ENCODE measurements around the gene PTPRN2.

Gene PTPRN2

DNA sequence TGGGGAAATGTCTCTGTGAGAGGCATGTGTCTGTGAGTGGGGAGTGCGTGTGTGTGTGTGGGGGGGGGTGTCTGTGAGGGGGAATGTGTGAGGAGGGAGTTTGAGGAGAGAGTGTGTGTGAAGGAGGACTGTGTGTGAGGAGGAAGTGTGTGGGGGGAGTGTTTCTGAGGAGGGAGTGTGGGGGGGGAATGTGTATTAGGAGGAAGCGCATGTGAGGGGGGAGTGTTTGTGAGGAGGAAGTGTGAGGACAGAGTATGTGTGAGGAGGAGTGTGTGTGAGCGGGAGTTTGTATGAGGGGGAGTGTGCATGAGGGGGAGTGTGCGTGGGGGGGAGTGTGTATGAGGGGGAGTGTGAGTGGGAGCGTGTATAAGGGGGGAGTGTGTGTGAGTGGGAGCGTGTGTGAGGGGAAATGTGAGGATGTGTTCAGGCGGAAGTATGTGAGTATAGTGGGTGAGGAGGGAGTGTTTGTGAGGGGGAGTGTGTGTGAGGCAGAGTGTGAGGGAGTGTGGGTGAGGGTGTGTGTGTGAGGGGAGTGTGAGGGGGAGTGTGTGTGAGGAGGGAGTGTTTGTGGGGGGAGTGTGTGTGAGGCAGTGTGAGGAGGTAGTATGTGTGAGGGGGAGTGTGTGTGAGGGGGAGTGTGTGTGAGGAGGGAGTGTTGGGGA lies 21.8 kb upstream of the PTPRN2 start:
- DNase-seq, result no peak
- no peaks in the 10 kb centered on the region for H3K27me3 Mint-ChIP-seq
- H3K36me3 Mint-ChIP-seq, result peaks cover 37% of the 10 kb centered on the region
- no peaks in the 10 kb centered on the region for H3K9me3 Mint-ChIP-seq
- H3K27ac Mint-ChIP-seq, result no peak overlapping the region
- H3K4me3 Mint-ChIP-seq, result no peak overlapping the region
- CTCF ChIA-PET, result no interaction called here
- H3K4me1 Mint-ChIP-seq, result peaks cover 9% of the 10 kb centered on the region

DNA sequence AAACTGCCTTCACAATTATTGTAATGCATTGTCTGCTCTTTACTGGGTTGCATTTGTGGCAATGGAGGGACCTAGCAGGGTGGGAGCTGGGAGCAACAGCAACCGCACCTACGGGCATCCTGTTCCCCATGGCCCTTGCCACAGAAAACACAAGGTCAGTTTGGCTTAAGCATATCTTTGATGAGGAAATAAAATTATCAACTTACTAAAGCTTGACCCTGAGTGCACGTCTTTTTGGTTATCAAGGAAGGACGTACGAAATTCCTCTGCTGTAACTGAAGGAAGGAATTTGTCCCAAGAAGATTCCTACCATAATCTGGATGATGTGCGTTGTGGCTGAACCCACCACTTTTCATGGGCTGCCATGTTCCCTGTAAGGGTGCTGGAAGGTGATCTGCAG lies 19.9 kb upstream of the PTPRN2 start:
- Mint-ChIP-seq H3K4me1 (peaks cover 9% of the 10 kb centered on the region), H3K27ac (no peak overlapping the region), H3K4me3 (no peak overlapping the region), H3K36me3 (peaks cover 36% of the 10 kb centered on the region), H3K9me3 (no peaks in the 10 kb centered on the region), H3K27me3 (no peaks in the 10 kb centered on the region)
- DNase-seq, result no peak
- CTCF ChIA-PET, result no interaction called here

GRCh38 chr7:158606671-158607424 lies 19.2 kb upstream of the PTPRN2 start:
- Mint-ChIP-seq H3K27me3 (no peaks in the 10 kb centered on the region), H3K27ac (no peak overlapping the region), H3K36me3 (peaks cover 30% of the 10 kb centered on the region), H3K9me3 (no peaks in the 10 kb centered on the region), H3K4me3 (no peak overlapping the region), H3K4me1 (peaks cover 4% of the 10 kb centered on the region)
- DNase-seq, result no peak
- CTCF ChIA-PET, result no interaction called here

GRCh38 chr7:158606129-158606528 lies 18.5 kb upstream of the PTPRN2 start:
- Mint-ChIP-seq H3K4me1 (no peaks in the 10 kb centered on the region), H3K27me3 (no peaks in the 10 kb centered on the region), H3K36me3 (peaks cover 26% of the 10 kb centered on the region), H3K27ac (no peak overlapping the region), H3K9me3 (no peaks in the 10 kb centered on the region), H3K4me3 (no peak overlapping the region)
- DNase-seq, result no peak
- CTCF ChIA-PET, result no interaction called here

GRCh38 chr7:158603773-158604755 lies 16.4 kb upstream of the PTPRN2 start:
- DNase-seq, result no peak
- Mint-ChIP-seq H3K36me3 (peaks cover 19% of the 10 kb centered on the region), H3K27ac (no peak overlapping the region), H3K9me3 (no peaks in the 10 kb centered on the region), H3K4me1 (no peaks in the 10 kb centered on the region), H3K4me3 (no peak overlapping the region), H3K27me3 (no peaks in the 10 kb centered on the region)
- CTCF ChIA-PET, result no interaction called here

DNA sequence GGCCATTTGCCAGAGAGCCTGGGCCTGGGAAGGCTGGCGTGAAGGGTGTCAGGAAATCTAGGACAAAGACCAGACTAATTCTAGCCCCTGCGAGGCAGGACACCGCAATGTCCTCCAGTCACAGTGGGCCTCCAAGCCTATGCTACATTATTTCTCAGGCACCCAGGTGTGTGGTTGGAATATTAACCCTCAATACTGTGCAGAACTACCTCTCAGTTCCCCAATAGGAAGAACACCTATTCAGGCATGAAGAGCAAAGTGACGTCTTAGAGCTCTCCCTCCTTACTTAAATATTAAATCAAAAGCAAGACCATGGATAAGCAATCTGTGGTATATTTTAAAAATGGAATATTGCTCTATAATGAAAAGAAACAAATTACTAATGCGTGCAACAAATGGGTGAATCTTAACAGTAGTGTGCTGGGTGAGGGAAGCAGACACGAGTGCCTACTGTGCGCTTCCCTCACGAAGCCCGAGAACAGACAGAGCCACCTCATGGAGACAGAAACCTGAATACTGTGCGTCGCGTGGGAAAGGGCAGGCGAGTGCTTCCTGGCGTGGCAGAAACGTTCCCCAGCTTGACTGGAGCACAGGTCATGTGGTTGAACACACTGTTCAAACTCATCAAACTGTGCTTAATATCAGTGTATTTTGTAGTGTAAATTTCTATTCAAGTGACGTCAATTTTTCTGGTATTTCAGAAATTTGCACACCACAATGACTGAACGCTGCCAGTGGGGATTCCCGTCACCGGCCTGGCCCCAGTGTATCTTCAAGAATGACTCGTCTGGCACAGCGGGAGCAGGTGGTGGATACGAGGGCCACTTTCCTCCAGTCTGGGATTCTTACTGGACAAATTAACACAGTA lies 15.5 kb upstream of the PTPRN2 start:
- no peak for DNase-seq
- H3K27me3 Mint-ChIP-seq, result no peaks in the 10 kb centered on the region
- no peak overlapping the region for H3K4me3 Mint-ChIP-seq
- no peak overlapping the region for H3K27ac Mint-ChIP-seq
- CTCF ChIA-PET, result no interaction called here
- H3K4me1 Mint-ChIP-seq, result no peaks in the 10 kb centered on the region
- H3K36me3 Mint-ChIP-seq, result peaks cover 14% of the 10 kb centered on the region
- H3K9me3 Mint-ChIP-seq, result no peaks in the 10 kb centered on the region

DNA sequence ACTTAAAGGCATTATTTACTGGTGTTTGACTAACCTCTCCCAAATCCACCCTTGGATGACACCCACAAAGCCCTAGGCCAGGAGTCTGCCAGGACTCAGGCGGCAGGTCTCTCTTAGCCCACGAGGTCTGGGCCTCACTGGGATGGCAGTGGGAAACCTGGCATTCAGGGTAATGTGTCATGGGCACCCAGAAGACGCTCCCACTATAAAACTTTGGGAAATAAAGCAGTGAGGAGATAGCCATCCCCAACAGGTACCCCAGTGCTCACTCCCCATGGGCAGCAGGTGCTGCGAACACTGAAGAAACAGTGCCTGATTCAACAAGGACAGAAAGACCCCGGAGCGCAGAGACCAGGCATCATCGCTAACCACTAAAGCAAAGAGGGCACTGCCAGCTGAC lies 14.4 kb upstream of the PTPRN2 start:
- H3K9me3 Mint-ChIP-seq, result no peaks in the 10 kb centered on the region
- H3K27me3 Mint-ChIP-seq, result no peaks in the 10 kb centered on the region
- no peaks in the 10 kb centered on the region for H3K4me1 Mint-ChIP-seq
- H3K36me3 Mint-ChIP-seq, result peaks cover 9% of the 10 kb centered on the region
- H3K27ac Mint-ChIP-seq, result no peak overlapping the region
- no peak for DNase-seq
- H3K4me3 Mint-ChIP-seq, result no peak overlapping the region
- CTCF ChIA-PET, result no interaction called here

DNA sequence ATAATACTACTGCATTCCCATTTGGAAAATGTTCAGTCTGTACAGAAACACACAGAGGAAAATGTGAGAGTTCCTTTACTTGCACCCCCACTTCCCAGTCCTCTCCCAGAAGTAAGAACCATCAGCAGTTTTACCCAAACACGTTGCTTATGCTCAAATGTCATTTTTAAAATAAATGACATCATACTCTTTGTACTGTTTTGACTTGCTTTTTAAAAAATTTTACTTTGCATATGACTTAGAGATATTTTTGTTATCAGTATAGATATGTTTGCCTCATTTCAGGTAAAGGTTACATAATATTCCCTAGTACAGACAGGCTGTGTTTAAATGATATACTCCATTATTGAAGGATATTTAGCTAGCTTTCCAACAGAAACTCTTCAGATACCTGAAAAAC lies 13.5 kb upstream of the PTPRN2 start:
- CTCF ChIA-PET, result no interaction called here
- no peaks in the 10 kb centered on the region for H3K4me1 Mint-ChIP-seq

GRCh38 chr7:158596745-158597144 lies 9.1 kb upstream of the PTPRN2 start:
- no peaks in the 10 kb centered on the region for H3K27me3 Mint-ChIP-seq
- CTCF ChIA-PET, result no interaction called here
- no peak overlapping the region for H3K27ac Mint-ChIP-seq
- H3K4me3 Mint-ChIP-seq, result no peak overlapping the region
- H3K36me3 Mint-ChIP-seq, result peaks cover 10% of the 10 kb centered on the region
- peaks cover 7% of the 10 kb centered on the region for H3K9me3 Mint-ChIP-seq
- H3K4me1 Mint-ChIP-seq, result no peaks in the 10 kb centered on the region
- no peak for DNase-seq

More for the DNA sequence above, 13.5 kb upstream of the PTPRN2 start:
- DNase-seq, result no peak
- H3K36me3 Mint-ChIP-seq, result peaks cover 11% of the 10 kb centered on the region
- H3K27ac Mint-ChIP-seq, result no peak overlapping the region
- H3K27me3 Mint-ChIP-seq, result no peaks in the 10 kb centered on the region
- no peak overlapping the region for H3K4me3 Mint-ChIP-seq
- H3K9me3 Mint-ChIP-seq, result no peaks in the 10 kb centered on the region

DNA sequence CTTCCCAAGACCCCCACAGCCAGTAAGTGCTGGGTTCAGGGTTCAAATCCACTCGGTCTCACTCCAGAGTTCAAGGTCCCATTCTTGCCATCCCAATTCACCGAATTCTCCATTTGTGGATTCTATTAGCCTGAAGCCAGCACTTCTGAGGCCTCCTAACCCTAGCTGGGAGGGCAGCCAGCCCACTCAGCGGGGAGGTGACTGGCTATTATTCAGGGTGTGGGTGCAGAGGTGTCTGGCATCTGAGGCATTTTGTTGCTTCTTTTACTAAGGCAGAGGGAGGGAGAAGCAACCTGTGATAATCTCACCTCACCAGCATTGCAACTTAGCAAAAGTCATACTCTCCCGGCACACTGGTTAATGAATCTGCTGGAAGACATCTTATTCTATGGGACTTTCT lies 8.7 kb upstream of the PTPRN2 start:
- no peaks in the 10 kb centered on the region for H3K27me3 Mint-ChIP-seq
- no peak overlapping the region for H3K4me3 Mint-ChIP-seq
- H3K36me3 Mint-ChIP-seq, result peaks cover 10% of the 10 kb centered on the region
- peaks cover 7% of the 10 kb centered on the region for H3K9me3 Mint-ChIP-seq
- no peaks in the 10 kb centered on the region for H3K4me1 Mint-ChIP-seq
- CTCF ChIA-PET, result no interaction called here
- DNase-seq, result no peak
- no peak overlapping the region for H3K27ac Mint-ChIP-seq

DNA sequence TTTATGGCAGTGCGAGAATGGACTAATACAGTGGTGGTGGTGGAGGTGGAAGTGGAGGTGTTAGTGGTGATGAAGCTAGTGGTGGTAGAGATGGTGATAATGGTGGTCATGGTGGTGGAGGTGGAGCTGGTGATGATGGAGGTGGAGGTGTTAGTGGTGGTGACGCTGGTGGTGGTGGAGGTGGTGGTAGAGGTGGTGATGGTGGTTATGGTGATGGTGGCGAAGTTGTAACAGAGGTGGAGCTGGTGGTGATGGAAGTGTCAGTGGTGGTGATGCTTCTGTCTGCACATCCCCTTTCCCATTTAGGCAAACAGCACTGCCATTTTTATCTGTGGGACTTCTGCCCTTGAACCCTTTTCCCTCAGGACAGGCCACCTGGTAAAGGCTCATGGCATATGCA lies 7.4 kb upstream of the PTPRN2 start:
- H3K4me3 Mint-ChIP-seq, result no peak overlapping the region
- no peak overlapping the region for H3K27ac Mint-ChIP-seq
- peaks cover 7% of the 10 kb centered on the region for H3K36me3 Mint-ChIP-seq
- CTCF ChIA-PET, result no interaction called here
- peaks cover 8% of the 10 kb centered on the region for H3K27me3 Mint-ChIP-seq
- DNase-seq, result no peak
- peaks cover 7% of the 10 kb centered on the region for H3K9me3 Mint-ChIP-seq
- no peaks in the 10 kb centered on the region for H3K4me1 Mint-ChIP-seq

GRCh38 chr7:158592541-158592940 lies 4.9 kb upstream of the PTPRN2 start:
- CTCF ChIA-PET, result no interaction called here
- DNase-seq, result no peak
- Mint-ChIP-seq H3K4me3 (no peak overlapping the region), H3K4me1 (peaks cover 4% of the 10 kb centered on the region), H3K36me3 (peaks cover 7% of the 10 kb centered on the region), H3K27ac (no peak overlapping the region), H3K27me3 (peaks cover 30% of the 10 kb centered on the region), H3K9me3 (peaks cover 7% of the 10 kb centered on the region)

DNA sequence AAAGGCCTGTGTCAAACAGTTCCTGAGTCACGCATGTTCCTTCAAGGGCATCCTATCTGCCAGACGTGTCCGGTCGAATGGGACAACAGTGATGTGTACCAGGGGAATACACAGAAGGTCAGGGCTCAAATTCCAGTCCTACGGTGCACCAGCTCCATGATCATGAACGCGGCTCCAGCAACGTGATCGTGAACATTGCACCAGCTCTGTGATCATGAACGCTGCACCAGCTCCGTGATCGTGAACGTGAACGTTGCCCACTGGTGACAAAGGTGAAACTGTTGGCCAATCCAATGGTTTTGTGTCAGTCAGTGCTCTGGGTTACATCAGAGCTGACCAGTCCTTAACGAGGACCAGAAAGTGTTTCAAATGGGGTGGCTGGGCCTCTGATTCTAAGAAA lies 4.3 kb upstream of the PTPRN2 start:
- H3K4me3 Mint-ChIP-seq, result no peak overlapping the region
- H3K36me3 Mint-ChIP-seq, result peaks cover 7% of the 10 kb centered on the region
- CTCF ChIA-PET, result no interaction called here
- peaks cover 7% of the 10 kb centered on the region for H3K9me3 Mint-ChIP-seq
- peaks cover 30% of the 10 kb centered on the region for H3K27me3 Mint-ChIP-seq
- H3K27ac Mint-ChIP-seq, result no peak overlapping the region
- DNase-seq, result no peak
- peaks cover 4% of the 10 kb centered on the region for H3K4me1 Mint-ChIP-seq

- no peaks in the 10 kb centered on the region for H3K36me3 Mint-ChIP-seq
- CTCF ChIA-PET, result no interaction called here
- no peak overlapping the region for H3K4me3 Mint-ChIP-seq
- H3K27me3 Mint-ChIP-seq, result peaks cover 45% of the 10 kb centered on the region
- no peak overlapping the region for H3K27ac Mint-ChIP-seq
- H3K9me3 Mint-ChIP-seq, result peaks cover 4% of the 10 kb centered on the region
- H3K4me1 Mint-ChIP-seq, result peaks cover 8% of the 10 kb centered on the region
- DNase-seq, result no peak
Measured at GRCh38 chr7:158590181-158590530, 2.5 kb upstream of the PTPRN2 start.

Measured in activated naive CD4-positive, alpha-beta T cell treated with anti-CD3 and anti-CD28 coated beads, Interleukin-2, amount 10 ng/mL, durations not matched to agents 7 days and 5 days (primary cell).